ENCODE results near the gene NOL6. TPM values are rescaled to one million over a fixed set of nuclear protein-coding genes. Genes with fewer than 3 reads are reported as not detected.

The NOL6 gene
- total and polyA plus RNA-seq, 2 of the 8 experiments (the other 6 are each of a cell fraction or from before 2014, with no cell fraction given) = 44.0 to 55.0 TPM

- H4K91ac ChIP-seq (replicated peaks; ENCODE audit: insufficient read length, low read length) = no peak overlapping the region
- no peaks in the 10 kb centered on the region; a peak in 1 of 7 replicates for H3K27me3 ChIP-seq (replicated peaks in 1 of 4; ENCODE audit: control insufficient read depth in 3 of 4, extremely low read depth in 1 of 4, insufficient read depth in 3 of 4, low read length in 3 of 4)
- H3K36me3 ChIP-seq (ENCODE audit: control insufficient read depth in 2 of 4, insufficient read depth in 4 of 4, low read length in 3 of 4) = no peaks in the 10 kb centered on the region
- WGBS, 2 experiments (ENCODE audit: extremely low coverage in 1 of 2, insufficient coverage in 1 of 2, insufficient read length in 1 of 2, insufficient replicate concordance in 2 of 2, low coverage in 1 of 2, low lambda C conversion rate in 2 of 2, missing lambda C conversion rate in 1 of 2) = 90% methylated on average over 7 of the region's 7 CpGs; no CpG with 5 or more reads in 1 of the 2 experiments
- H3K4me3 ChIP-seq (ENCODE audit: extremely low read depth in 1 of 4, insufficient read depth in 2 of 4, low read depth in 3 of 4, low read length in 4 of 4) = no peak overlapping the region
- no peak overlapping the region for H3K18ac ChIP-seq (ENCODE audit: extremely low read depth, low read length)
- H2BK15ac ChIP-seq (ENCODE audit: low read length) = no peak overlapping the region
- no peak overlapping the region for H3K4me2 ChIP-seq (ENCODE audit: insufficient read depth in 1 of 2, low read depth in 2 of 2, low read length in 2 of 2)
- H3K23ac ChIP-seq (ENCODE audit: insufficient read length) = no peak overlapping the region
- H3K23me2 ChIP-seq (ENCODE audit: low read depth, low read length) = no peaks in the 10 kb centered on the region
- no peak overlapping the region for H2BK12ac ChIP-seq (ENCODE audit: low read depth, low read length)
- no peak overlapping the region for H2BK120ac ChIP-seq (replicated peaks; ENCODE audit: low read depth, low read length)
- no peak overlapping the region for H3K9ac ChIP-seq (replicated peaks in 1 of 4; ENCODE audit: extremely low read depth in 1 of 4, low read depth in 3 of 4, low read length in 3 of 4)
- H2BK5ac ChIP-seq (ENCODE audit: low read depth, low read length) = no peak overlapping the region
- H4K8ac ChIP-seq (ENCODE audit: extremely low read depth, insufficient read depth, low read length) = no peak overlapping the region; the same call in 1 of the 2 replicates
- H4K20me1 ChIP-seq (replicated peaks in 1 of 2; ENCODE audit: control insufficient read depth in 1 of 2, insufficient read depth in 2 of 2, low read length in 2 of 2) = no peaks in the 10 kb centered on the region
- no peak overlapping the region for H3K56ac ChIP-seq (replicated peaks; ENCODE audit: insufficient read length, low read depth, low read length)
- DNase-seq (ENCODE audit: low read depth in 1 of 2, low spot score in 2 of 2) (no peak), FAIRE-seq (no peak)
- no peaks in the 10 kb centered on the region for H3K9me3 ChIP-seq (ENCODE audit: insufficient read depth in 2 of 2, low read depth in 1 of 2, low read length in 1 of 2)
- H2BK20ac ChIP-seq (ENCODE audit: low read length) = no peak overlapping the region
- no peak overlapping the region for H3K27ac ChIP-seq (ENCODE audit: low read depth, low read length)
- ChIA-PET POLR2A (ENCODE audit: partially characterized antibody) (interaction anchor here (1.3 kb wide), 1 partner anchor 14 kb away, joined by 3 read pairs; no protein-coding TSS in a partner anchor), CTCF (ENCODE audit: partially characterized antibody) (interaction anchor here (1.0 to 9.1 kb wide), 6 partner anchors 13 to 65 kb away, joined by 3 to 63 read pairs (median 5); no protein-coding TSS in a partner anchor)
- no peak overlapping the region for H2AFZ ChIP-seq (ENCODE audit: low read length)
- H3K79me1 ChIP-seq (ENCODE audit: low read depth, low read length) = no peaks in the 10 kb centered on the region
- H3K4ac ChIP-seq (replicated peaks; ENCODE audit: insufficient read length, low read depth, low read length) = no peak overlapping the region
- no peak overlapping the region for H2AK5ac ChIP-seq (ENCODE audit: low read depth, low read length)
- H4K5ac ChIP-seq (ENCODE audit: insufficient read length, low read depth, low read length) = no peak overlapping the region
- H3K79me2 ChIP-seq (ENCODE audit: control insufficient read depth in 1 of 2, insufficient read depth in 2 of 2, low read length in 2 of 2) = no peaks in the 10 kb centered on the region
- TF ChIP-seq SP2 (IDR thresholded peaks at IDR 0.05; ENCODE audit: low read length) (no peak), MAX (IDR thresholded peaks at IDR 0.05) (no peak), RXRA (IDR thresholded peaks at IDR 0.05; ENCODE audit: insufficient read depth, low read depth, low read length) (no peak), CTCF (IDR thresholded peaks at IDR 0.05; ENCODE audit: control extremely low read depth in 1 of 3, insufficient read depth in 1 of 3, low read depth in 1 of 3, low read length in 3 of 3) (no peak), GTF2F1 (IDR thresholded peaks at IDR 0.05; ENCODE audit: borderline replicate concordance, low read depth, low read length) (no peak), SIX5 (IDR thresholded peaks at IDR 0.05; ENCODE audit: low read depth, low read length) (no peak), SRF (IDR thresholded peaks at IDR 0.05; ENCODE audit: low read depth, low read length) (no peak), TAF7 (optimal IDR thresholded peaks at IDR 0.05; ENCODE audit: borderline replicate concordance, low read depth, low read length) (no peak), CEBPB (IDR thresholded peaks at IDR 0.05; ENCODE audit: low read depth, low read length) (no peak)
- H3K14ac ChIP-seq (ENCODE audit: insufficient read length) = no peak overlapping the region
- peaks cover 0 to 14% (median 7%) of the 10 kb centered on the region in 4 experiments; a peak in 3 of 7 replicates for H3K4me1 ChIP-seq (replicated peaks in 1 of 4; ENCODE audit: control insufficient read depth in 3 of 4, insufficient read depth in 4 of 4, low read length in 3 of 4)
These were observed 33.5 kb downstream of the NOL6 start for GRCh38 chr9:33440204-33440603.
